ENCODE measurements around the gene SNRNP25. TPM values are rescaled to one million over a fixed set of nuclear protein-coding genes. Genes with fewer than 3 reads are reported as not detected.

Gene SNRNP25
- total and polyA plus RNA-seq, 5 donors from 2014 or later: 9.4 to 29.1 (median 19.3) TPM

- ATAC-seq (ENCODE audit: low read depth in 2 of 2) (no peak), DNase-seq (no peak)
- H3K4me3 ChIP-seq (ENCODE audit: low read depth, low read length): no peak overlapping the region
- peaks cover 5% of the 10 kb centered on the region for H3K27me3 ChIP-seq (ENCODE audit: control insufficient read depth, insufficient read depth, low read length)
- no peak overlapping the region for H3K27ac ChIP-seq (ENCODE audit: insufficient read depth, low read length, poor library complexity, severe bottlenecking)
- Mint-ChIP-seq H3K4me3 (no peak overlapping the region), H3K9me3 (peaks cover 0 to 2% (median 0%) of the 10 kb centered on the region in 7 donors), H3K27ac (no peak overlapping the region), H3K4me1 (peaks cover 0 to 6% (median 3%) of the 10 kb centered on the region in 4 donors), H3K27me3 (peaks cover 27% of the 10 kb centered on the region), H3K36me3 (no peaks in the 10 kb centered on the region)
- no peaks in the 10 kb centered on the region for H3K36me3 ChIP-seq (ENCODE audit: control insufficient read depth, insufficient read depth, low read length)
- no peaks in the 10 kb centered on the region for H3K9me3 ChIP-seq (ENCODE audit: control insufficient read depth in 2 of 2, low read length in 2 of 2)
- H3K4me1 ChIP-seq (ENCODE audit: control insufficient read depth, insufficient read depth, low read length, poor library complexity, severe bottlenecking): no peaks in the 10 kb centered on the region
Observed at GRCh38 chr16:67183-67791, 13.7 kb downstream of the SNRNP25 start.

DNA sequence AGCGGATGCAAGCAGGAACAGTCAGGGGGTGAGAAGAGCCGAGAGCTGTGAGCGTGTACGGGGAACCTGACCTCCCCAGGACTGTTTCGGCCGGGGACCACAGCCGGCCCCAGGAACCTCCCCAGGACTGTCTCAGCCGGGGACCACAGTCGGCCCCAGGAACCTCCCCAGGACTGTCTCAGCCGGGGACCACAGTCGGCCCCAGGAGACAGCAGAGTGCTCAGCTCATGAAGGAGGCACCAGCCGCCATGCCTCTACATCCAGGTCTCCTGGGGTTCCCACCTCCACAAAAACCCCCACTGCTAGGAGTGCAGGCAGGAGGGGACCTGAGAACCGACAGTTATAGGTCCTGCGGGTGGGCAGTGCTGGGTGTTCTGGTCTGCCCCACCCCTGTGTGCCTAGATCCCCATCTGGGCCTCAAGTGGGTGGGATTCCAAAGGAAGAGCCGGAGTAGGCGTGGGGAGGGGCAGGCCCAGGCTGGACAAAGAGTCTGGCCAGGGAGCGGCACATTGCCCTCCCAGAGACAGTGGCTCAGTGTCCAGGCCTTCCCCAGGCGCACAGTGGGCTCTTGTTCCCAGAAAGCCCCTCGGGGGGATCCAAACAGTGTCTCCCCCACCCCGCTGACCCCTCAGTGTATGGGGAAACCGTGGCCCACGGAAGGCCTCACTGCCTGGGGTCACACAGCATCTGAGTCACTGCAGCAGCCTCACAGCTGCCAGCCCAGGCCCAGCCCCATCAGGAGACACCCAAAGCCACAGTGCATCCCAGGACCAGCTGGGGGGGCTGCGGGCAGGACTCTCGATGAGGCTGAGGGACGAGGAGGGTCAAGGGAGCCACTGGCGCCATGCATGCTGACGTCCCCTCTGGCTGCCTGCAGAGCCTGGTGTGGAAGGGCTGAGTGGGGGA is 14.5 kb downstream of the SNRNP25 start:
- H3K27ac ChIP-seq (ENCODE audit: insufficient read depth, low read length, poor library complexity, severe bottlenecking): no peak overlapping the region
- ATAC-seq (ENCODE audit: low read depth in 2 of 2) (no peak), DNase-seq (no peak)
- Mint-ChIP-seq H3K9me3 (peaks cover 0 to 2% (median 0%) of the 10 kb centered on the region in 7 donors), H3K36me3 (no peaks in the 10 kb centered on the region), H3K4me3 (no peak overlapping the region), H3K27ac (no peak overlapping the region), H3K27me3 (peaks cover 32% of the 10 kb centered on the region), H3K4me1 (peaks cover 0 to 7% (median 6%) of the 10 kb centered on the region in 4 donors)
- H3K4me1 ChIP-seq (ENCODE audit: control insufficient read depth, insufficient read depth, low read length, poor library complexity, severe bottlenecking): peaks cover 5% of the 10 kb centered on the region
- no peaks in the 10 kb centered on the region for H3K36me3 ChIP-seq (ENCODE audit: control insufficient read depth, insufficient read depth, low read length)
- no peak overlapping the region for H3K4me3 ChIP-seq (ENCODE audit: low read depth, low read length)
- peaks cover 9% of the 10 kb centered on the region for H3K27me3 ChIP-seq (ENCODE audit: control insufficient read depth, insufficient read depth, low read length)
- H3K9me3 ChIP-seq (ENCODE audit: control insufficient read depth in 2 of 2, low read length in 2 of 2): no peaks in the 10 kb centered on the region

DNA sequence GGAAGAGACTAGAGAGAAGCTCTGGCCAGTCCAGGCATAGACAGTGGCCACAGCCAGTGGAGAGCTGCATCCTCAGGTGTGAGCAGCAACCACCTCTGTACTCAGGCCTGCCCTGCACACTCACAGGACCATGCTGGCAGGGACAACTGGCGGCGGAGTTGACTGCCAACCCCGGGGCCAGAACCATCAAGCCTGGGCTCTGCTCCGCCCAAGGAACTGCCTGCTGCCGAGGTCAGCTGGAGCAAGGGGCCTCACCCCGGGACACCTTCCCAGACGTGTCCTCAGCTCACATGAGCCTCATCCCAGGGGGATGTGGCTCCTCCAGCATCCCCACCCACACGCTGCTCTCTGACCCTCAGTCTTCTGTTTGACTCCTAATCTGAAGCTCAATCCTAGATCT is 15.6 kb downstream of the SNRNP25 start:
- peaks cover 34% of the 10 kb centered on the region for H3K27me3 Mint-ChIP-seq
- H3K36me3 ChIP-seq (ENCODE audit: control insufficient read depth, insufficient read depth, low read length): no peaks in the 10 kb centered on the region
- peaks cover 5% of the 10 kb centered on the region for H3K4me1 ChIP-seq (ENCODE audit: control insufficient read depth, insufficient read depth, low read length, poor library complexity, severe bottlenecking)
- no peaks in the 10 kb centered on the region for H3K9me3 ChIP-seq (ENCODE audit: control insufficient read depth in 2 of 2, low read length in 2 of 2)
- H3K4me1 Mint-ChIP-seq: peaks cover 0 to 7% (median 6%) of the 10 kb centered on the region in 4 donors
- H3K36me3 Mint-ChIP-seq: no peaks in the 10 kb centered on the region
- DNase-seq: no peak
- peaks cover 13% of the 10 kb centered on the region for H3K27me3 ChIP-seq (ENCODE audit: control insufficient read depth, insufficient read depth, low read length)
- peaks cover 0 to 2% (median 0%) of the 10 kb centered on the region in 7 donors for H3K9me3 Mint-ChIP-seq
- H3K4me3 Mint-ChIP-seq: no peak overlapping the region
- no peak overlapping the region for H3K27ac ChIP-seq (ENCODE audit: insufficient read depth, low read length, poor library complexity, severe bottlenecking)
- H3K27ac Mint-ChIP-seq: no peak overlapping the region
- no peak for ATAC-seq (ENCODE audit: low read depth in 2 of 2)
- H3K4me3 ChIP-seq (ENCODE audit: low read depth, low read length): no peak overlapping the region

GRCh38 chr16:71210-71539 is 17.5 kb downstream of the SNRNP25 start:
- no peaks in the 10 kb centered on the region for H3K36me3 ChIP-seq (ENCODE audit: control insufficient read depth, insufficient read depth, low read length)
- H3K4me1 ChIP-seq (ENCODE audit: control insufficient read depth, insufficient read depth, low read length, poor library complexity, severe bottlenecking): peaks cover 8% of the 10 kb centered on the region
- Mint-ChIP-seq H3K27ac (no peak overlapping the region), H3K36me3 (no peaks in the 10 kb centered on the region), H3K4me3 (no peak overlapping the region), H3K4me1 (peaks cover 0 to 10% (median 1%) of the 10 kb centered on the region in 4 donors), H3K9me3 (peaks cover 0 to 2% (median 0%) of the 10 kb centered on the region in 7 donors), H3K27me3 (peaks cover 31% of the 10 kb centered on the region)
- no peak overlapping the region for H3K27ac ChIP-seq (ENCODE audit: insufficient read depth, low read length, poor library complexity, severe bottlenecking)
- H3K9me3 ChIP-seq (ENCODE audit: control insufficient read depth in 2 of 2, low read length in 2 of 2): no peaks in the 10 kb centered on the region
- DNase-seq: no peak
- ATAC-seq (ENCODE audit: low read depth in 2 of 2): no peak
- H3K27me3 ChIP-seq (ENCODE audit: control insufficient read depth, insufficient read depth, low read length): peaks cover 13% of the 10 kb centered on the region
- no peak overlapping the region for H3K4me3 ChIP-seq (ENCODE audit: low read depth, low read length)

- Histone ChIP-seq H3K27ac (ENCODE audit: insufficient read depth, low read length, poor library complexity, severe bottlenecking) (no peak overlapping the region), H3K36me3 (ENCODE audit: control insufficient read depth, insufficient read depth, low read length) (no peaks in the 10 kb centered on the region), H3K27me3 (ENCODE audit: control insufficient read depth, insufficient read depth, low read length) (peaks cover 13% of the 10 kb centered on the region), H3K4me3 (ENCODE audit: low read depth, low read length) (no peak overlapping the region), H3K4me1 (ENCODE audit: control insufficient read depth, insufficient read depth, low read length, poor library complexity, severe bottlenecking) (peaks cover 14% of the 10 kb centered on the region), H3K9me3 (ENCODE audit: control insufficient read depth in 2 of 2, low read length in 2 of 2) (no peaks in the 10 kb centered on the region)
- Mint-ChIP-seq H3K4me1 (peaks cover 0 to 16% (median 5%) of the 10 kb centered on the region in 4 donors), H3K27me3 (peaks cover 31% of the 10 kb centered on the region), H3K9me3 (peaks cover 0 to 2% (median 0%) of the 10 kb centered on the region in 7 donors), H3K4me3 (no peak overlapping the region), H3K27ac (no peak overlapping the region), H3K36me3 (no peaks in the 10 kb centered on the region)
- ATAC-seq (ENCODE audit: low read depth in 2 of 2): no peak
- no peak for DNase-seq
Observed at GRCh38 chr16:71540-72401, 18.1 kb downstream of the SNRNP25 start.

DNA sequence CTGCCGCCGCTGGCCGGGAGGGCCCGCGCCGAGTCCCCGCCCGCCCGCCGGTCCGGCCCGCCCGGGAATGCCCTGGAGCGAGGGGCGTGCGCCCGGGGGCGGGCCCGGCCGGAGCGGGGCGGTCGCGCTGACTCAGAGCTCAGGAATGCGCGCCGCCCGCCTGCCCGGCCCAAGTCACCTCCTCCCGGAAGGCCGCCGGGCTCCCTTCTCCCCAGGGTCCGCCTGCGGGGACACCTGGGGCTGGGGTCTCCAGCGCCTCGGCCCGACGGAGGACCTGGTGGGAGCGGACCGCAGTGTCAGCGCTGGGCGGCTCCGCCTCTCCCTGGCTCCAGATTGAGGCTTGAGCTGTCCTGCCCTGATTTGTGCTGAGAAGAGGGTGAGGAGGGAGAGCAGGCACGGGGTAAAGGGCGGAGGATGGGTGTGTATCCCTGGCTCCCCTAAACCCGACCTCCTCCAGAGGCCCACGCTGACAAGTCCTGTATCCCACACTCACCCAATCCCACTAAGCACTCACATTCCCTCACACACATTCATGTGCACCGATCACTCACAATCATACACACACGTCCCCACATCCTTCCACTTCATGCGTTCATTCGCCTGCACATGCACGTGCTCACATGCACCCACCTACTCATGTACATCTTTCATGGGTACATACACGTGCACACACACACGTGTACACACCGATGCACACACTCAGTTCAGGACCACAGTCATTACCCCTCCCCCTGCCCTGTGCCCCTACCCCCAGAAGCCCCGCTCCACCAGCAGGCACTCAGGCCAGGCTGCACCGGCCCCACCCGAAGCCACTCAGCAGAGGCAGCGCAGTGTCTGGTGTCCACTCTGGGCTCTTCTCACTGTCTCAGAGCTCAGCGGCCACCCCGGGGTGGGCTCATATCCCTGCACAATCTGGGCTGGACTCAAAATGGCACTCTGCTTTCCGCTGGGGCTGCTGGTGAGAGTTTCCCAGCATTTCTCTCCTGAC is 19.2 kb downstream of the SNRNP25 start, which contains the start of gene RHBDF1:
Gene RHBDF1 (minus strand): TSS at position 71 of the 988 bp plus-strand sequence. CDS start 7,616 bp downstream, outside the sequence.
- Mint-ChIP-seq H3K27ac (no peak within 1 kb of the TSS), H3K9me3 (no peaks in the 10 kb centered on the region), H3K27me3 (peaks cover 26% of the 10 kb centered on the region), H3K4me1 (peaks cover 0 to 22% (median 6%) of the 10 kb centered on the region in 4 donors), H3K4me3 (peak within 1 kb of the TSS in 2 of 4 donors; percentile 18 to 61), H3K36me3 (no peaks in the 10 kb centered on the region)
- Histone ChIP-seq H3K4me1 (ENCODE audit: control insufficient read depth, insufficient read depth, low read length, poor library complexity, severe bottlenecking) (peaks cover 25% of the 10 kb centered on the region), H3K4me3 (ENCODE audit: low read depth, low read length) (no peak within 1 kb of the TSS), H3K27ac (ENCODE audit: insufficient read depth, low read length, poor library complexity, severe bottlenecking) (no peak within 1 kb of the TSS), H3K27me3 (ENCODE audit: control insufficient read depth, insufficient read depth, low read length) (peaks cover 13% of the 10 kb centered on the region), H3K9me3 (ENCODE audit: control insufficient read depth in 2 of 2, low read length in 2 of 2) (no peaks in the 10 kb centered on the region), H3K36me3 (ENCODE audit: control insufficient read depth, insufficient read depth, low read length) (no peaks in the 10 kb centered on the region)
- ATAC-seq (ENCODE audit: low read depth in 2 of 2): no peak
- DNase-seq: no peak

Measured in CD4-positive, CD25-positive, alpha-beta regulatory T cell (primary cell).